ENCODE measurements around the gene LFNG.

LFNG gene

DNA sequence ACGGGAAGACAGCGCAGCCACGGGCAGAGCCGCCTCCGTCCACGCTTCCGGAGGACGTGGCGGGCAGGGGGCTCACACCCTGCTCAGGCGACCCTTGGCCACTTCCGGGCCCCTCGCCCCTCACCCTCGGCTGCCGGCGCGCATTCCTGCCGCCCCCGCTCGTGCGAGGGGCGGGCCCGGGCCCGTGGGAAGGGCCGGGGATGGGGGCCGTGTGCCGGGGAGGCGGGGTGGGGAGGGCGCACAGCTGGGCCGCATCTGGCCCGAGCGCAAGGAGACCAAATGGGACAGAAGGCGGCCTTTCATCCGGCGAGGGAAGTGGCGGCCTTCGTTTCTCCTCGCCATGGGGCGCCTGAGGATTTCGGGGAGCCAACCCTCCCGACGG, 846 bp upstream of the LFNG start:
- DNase-seq: peak in 2 of 3 donors; percentile 24 to 28

DNA sequence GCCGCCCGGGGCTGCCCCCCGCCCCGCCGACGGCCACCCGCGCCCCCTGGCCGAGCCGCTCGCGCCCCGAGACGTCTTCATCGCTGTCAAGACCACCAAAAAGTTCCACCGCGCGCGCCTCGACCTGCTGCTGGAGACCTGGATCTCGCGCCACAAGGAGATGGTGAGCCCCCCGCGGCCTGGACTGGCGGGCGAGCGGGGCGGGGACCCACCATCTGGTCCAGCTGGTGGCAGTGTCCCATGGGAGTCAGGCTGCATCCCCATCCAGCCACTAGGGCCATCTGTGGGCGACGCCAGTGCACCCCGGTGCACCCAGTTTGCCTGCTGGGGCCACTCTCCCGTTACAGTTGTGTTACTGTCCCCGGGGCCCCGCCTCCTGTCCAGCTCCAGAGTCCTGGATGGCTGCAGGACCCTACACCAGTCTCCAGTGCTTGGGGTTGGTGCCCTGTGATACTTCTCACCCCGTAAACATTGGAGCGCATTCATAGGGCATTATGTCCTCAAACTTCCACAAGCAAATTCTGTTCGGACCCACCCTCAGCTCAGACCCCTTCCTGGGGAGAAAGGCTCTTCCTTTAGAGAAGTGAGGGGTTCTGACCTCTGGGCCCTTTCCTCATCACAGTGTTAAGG, 672 bp downstream of the LFNG start:
- peak; percentile 55 to 77 (median 58) for DNase-seq

DNA sequence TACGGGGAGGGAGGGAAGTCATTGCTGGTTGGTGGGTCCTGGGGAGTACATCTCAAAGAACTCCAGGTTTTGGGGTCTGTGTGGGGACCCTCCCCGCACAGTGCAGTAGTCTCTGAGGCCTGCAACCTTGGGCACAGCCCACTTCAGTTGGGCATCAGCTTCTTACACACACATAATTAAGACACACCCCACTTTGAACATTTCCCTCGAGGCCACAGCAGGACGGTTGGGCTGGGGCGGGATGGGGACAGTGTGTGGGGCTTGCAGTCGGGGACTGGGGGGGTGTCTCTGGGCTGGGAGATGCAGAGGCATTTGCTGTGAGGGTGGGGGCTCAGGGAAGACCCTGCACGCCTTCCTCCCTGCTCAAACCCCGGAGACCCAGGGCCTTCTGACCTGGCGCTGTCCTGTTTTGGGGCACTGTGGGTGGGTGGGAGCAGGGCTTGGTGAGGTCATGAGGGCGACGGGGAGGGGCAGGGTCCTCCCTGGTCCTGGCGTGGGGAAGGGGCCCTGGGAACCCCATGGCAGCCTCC, 1.3 kb downstream of the LFNG start:
- DNase-seq: peak in 2 of 3 donors; percentile 17 to 39

DNA sequence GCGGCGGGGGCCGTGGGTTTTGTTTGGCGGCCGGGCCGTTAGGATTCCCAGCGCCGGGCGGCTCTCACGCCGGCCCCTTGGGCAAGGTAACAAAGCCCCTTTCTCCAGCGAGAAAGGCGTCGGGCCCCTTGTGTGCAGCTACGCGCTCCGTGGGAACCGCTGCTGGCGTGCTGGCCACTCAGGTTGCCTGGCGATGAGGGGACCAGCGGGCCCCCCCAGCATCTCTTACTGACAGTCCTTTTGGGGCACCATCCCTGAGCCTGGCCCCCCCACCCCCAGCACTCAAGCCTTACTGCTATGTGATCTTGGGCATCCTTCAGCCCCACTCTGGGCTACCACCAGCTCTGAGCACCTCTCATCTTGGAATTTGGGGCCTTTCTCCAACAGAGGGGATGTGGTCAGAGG, 1.8 kb downstream of the LFNG start:
- no peak for DNase-seq

DNA sequence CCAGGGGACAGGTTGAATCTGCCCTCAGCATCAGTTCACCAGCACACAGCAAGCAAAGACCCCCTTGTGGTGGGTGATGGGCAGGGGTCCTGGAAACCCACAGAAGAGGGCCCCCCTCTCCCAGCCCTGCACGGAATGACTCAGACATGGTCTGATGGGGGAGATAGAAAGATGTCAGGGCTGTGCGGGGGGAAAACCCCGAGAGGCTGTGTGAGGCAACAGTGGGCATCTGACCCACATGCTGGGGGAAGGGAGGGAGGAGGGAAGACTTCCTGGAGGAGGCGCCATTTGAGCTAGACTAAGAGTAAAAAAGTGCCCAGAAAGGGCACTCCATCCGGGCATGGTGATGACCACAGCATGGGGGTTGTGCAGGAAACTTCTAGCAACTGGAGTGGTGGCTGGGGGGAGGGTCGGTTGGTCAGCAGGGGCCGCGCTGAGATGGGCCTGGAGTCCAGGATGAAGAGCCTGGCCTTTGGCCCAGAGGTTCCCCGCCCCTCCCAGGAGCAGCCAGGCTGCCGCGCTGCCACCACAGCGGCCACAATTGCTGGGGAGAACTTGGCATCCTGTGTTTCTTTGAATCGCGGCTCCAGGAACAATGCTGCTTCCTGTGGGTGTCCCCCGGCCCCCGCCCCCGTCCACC, 2.5 kb downstream of the LFNG start:
- DNase-seq: peak; percentile 88 to 93 (median 91)

DNA sequence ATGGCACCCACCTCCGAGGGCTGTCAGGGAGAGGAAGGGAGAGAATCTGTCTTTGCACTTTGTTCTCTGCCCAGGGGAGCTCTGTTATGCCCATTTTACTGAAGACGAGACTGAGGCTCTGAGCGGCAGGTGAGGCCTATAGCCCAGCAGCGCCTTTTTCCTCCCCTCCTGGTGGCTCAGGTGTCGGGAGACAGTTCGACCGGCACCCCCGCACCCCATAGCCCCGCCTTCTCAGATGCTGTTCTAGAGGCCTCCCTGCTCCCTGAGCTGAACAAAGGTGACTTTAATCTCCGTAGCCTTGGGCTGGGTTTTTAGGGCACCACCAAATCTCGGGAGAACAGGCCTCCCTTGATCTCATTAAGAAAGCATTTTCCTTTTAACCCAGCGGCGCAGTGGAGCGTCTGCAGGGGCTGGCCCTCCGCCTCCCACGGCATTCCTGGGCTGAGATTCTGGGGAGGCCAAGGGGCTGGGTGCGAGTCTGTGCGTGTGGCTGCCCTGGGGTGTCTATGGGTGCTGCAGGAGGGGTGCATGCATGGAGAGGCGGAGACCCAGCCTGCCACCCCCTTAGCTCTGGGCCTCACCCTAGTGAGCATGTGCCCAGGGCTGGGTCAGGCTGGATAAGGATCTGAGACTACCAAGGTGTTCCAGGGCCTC, 3.3 kb downstream of the LFNG start:
- DNase-seq: peak in 2 of 3 donors; percentile 22 to 23

DNA sequence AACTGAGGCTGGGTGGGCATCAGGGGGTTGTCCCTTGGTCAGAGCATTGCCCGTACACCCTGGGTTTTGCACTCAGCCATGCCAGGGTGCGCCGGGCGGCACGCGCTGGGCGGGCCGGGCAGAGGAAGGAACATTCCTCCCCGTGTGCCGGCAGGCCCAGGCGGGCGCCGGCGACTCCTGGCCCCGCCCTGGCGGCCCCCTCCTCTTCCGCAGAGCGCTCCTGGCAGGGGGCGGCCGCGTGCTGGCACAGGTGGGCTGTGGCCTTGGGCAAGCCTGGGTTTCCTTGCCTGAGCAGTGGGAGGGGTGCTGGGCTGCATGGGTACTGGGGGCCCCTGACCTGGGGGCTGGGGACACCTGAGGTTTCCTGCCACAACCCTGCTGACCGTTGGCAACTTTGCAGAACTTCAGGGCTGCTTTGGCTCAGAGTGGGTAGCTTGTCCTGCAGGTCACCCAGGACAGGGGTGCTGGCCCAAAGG, 3.9 kb downstream of the LFNG start:
- DNase-seq: peak in 2 of 3 donors; percentile 20 to 39

DNA sequence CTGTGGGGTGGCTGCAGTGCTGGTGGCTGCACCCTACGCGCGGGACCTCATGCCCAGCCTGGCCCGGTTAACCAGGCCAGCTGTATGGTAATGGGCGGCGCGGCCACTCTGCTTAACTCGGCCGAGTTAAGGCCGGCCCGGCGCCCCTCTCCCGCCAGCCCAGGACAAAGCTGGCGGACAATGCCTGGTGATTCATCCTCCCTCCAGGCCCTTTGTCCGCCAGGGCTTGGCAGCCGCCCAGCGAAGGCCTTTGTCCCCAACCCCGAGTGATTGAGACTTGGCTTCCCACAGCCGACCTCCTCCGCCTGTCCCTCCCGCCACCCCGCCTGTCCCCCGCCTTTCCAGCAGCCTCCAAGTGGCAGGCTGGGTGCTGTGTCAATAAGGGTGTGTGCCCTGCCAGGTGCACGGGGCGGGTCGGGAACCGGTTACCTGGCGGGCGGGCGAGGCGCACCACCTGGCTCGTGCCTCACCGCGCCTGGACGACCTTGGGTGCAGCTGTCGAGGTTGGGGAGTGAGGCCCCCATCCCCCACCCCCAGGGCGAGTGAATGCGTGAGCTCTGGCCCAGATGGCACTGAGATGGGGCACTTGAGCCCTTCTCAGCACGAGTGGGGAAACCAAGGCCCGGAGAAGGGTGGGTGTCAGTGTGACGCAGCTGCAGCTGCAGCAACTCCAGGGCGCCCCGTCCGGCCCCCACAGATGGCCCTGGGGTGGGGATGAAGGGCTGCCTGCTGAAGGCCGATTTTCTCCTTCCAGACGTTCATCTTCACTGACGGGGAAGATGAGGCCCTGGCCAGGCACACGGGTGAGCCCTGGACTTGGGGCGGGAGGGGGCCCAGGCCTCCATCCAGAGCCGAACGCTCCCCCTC, 4.6 kb downstream of the LFNG start:
- peak; percentile 76 to 87 (median 77) for DNase-seq

DNA sequence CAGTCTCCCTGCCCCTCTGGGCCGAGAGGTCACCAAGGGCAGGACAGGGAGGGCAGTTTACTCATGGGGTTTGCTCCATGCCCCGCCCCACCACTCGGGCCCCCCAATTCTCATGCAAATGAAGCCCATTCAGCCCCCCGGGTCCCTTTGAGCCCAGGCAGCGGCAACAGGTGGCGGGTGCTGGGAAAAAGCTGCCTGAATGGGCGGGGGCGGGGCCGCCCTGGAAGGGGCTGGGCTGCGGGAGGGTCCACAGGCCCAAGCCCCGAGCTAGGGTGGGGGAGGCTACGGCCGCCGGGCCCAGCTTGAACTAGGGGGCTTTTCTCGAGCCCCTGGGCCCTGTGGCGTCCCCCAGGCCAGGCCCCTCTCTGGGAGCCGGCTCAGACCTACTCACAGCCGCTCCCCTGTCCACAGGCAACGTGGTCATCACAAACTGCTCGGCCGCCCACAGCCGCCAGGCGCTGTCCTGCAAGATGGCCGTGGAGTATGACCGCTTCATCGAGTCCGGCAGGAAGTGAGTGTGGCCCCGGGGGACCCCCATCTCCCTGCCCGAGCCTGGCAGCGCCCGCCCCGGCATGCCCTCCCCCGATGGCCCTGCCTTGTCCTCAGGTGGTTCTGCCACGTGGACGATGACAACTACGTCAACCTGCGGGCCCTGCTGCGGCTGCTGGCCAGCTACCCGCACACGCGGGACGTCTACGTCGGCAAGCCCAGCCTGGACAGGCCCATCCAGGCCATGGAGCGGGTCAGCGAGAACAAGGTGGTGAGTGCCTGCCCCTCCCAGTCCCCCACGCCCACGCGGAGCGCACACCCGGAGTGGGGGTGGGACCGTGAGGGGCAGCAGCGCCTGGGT, 5.5 kb downstream of the LFNG start:
- no peak for DNase-seq

DNA sequence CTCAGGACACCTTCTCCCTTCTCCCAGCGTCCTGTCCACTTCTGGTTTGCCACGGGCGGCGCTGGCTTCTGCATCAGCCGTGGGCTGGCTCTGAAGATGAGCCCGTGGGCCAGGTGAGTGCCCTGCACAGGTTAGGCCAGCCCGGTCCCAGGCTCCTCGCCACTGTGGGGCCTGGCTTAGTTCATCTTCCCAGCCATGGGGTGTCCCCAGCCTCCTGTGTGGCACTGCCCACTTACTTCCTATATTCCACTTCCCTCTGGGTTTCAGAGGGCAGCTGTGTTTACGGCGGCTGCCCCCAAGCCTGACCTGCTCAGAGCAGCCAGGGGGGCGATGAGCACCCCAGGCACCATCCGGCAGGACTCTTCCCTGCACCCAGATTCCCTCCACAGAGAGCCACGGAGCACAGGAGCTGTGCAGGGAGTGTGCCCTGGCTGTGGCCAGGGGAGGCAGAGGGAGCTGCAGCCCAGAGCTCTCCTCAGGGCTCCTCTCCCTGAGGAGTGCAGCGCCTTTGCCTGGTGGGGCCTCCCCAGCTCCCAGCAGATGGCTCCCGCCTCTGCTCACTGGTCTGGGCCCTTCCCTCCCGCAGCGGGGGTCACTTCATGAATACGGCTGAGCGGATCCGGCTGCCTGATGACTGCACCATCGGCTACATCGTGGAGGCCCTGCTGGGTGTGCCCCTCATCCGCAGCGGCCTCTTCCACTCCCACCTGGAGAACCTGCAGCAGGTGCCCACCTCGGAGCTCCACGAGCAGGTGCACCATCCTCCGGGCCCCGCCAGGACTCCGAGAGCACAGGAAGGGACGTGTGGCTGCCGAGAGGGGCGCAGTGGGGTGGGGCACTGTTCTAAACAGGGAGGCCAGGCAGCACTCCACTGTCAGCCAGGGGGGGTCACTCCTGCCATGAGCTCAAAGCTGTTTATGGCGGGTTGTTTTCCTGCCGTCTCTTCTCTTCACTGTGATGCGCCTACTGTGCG, 6.4 kb downstream of the LFNG start:
- peak; percentile 69 to 80 (median 74) for DNase-seq

DNA sequence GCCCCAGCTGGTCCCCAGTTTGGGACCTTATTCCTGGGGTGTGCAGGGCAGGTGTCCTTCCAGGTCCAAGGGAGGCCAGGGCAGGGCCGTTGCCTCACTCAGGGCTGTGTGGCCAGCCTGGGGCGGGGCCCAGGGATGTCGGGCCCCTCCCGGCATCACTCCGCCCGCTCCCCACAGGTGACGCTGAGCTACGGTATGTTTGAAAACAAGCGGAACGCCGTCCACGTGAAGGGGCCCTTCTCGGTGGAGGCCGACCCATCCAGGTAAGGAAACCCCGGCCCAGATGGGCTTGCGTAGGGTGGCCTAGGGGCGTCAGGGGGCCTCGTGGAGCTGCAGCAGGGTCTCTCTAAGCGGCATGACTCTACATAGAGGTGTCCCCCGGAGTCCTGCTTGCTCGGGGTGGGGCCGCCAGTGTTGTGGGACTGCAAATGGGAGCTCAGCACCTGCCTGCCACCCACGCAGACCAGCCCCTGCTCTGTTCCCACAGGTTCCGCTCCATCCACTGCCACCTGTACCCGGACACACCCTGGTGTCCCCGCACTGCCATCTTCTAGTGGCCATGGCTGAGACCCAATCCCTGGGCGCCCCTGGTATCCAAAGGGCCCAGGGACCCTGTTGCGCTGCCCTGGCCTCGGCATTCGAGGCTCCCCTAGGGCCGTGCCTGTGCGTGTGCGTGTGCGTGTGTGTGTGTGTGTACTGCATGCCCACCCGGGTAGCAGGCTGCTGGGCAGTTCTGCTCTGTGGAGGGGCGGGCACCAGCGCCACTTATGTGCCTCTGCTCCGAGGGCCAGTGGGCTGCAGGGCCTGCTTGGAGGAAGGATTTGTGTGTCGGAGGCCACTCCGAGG, 7.3 kb downstream of the LFNG start:
- no peak for DNase-seq

DNA sequence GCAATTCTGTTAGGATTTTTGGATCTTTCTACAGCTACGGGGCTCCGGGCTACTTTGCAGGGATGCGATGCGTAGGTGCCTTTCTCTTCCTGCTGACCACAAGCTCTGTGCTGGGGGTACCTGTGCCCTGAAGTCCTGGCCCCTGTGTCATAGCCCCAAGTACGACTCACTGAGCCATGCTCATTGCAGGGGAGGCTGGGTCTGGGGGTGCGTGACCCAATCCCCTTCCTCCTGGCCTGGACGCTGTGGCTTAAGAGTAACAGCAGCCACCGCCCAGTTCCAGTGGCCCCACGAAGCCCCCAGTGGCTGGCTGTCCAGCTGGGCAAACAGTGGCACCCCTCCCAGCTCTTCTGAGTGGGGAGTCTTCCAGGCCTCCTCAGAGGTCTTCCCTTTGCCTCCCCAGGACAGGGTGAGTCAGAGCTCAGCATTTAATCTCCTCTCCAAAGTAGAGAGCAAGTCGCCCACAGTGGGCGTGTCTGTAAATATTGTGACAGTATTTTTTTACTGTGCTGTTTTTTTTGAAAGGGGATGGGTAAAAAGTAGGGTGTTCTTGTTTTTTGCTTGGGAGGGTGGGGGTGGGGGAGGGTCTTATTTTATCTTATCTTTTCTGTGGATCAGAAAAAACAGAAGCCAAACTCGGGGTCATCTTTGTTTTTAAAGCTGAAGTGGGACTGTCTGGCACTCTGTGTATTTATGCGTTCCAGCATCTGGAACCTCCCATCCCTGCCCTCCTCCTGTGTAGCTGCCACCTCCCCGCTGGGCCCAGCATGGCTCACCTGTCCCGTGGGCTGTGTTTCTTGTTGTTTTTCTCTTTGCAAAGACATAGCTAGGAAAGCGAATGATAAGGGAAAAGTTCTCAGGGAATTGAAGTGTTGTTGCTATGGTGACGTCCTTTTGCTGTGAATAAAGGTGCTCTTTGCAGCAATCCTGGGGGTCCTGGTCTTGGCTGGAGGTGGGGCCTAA, 8.2 kb downstream of the LFNG start:
- peak; percentile 85 to 92 (median 87) for DNase-seq

DNA sequence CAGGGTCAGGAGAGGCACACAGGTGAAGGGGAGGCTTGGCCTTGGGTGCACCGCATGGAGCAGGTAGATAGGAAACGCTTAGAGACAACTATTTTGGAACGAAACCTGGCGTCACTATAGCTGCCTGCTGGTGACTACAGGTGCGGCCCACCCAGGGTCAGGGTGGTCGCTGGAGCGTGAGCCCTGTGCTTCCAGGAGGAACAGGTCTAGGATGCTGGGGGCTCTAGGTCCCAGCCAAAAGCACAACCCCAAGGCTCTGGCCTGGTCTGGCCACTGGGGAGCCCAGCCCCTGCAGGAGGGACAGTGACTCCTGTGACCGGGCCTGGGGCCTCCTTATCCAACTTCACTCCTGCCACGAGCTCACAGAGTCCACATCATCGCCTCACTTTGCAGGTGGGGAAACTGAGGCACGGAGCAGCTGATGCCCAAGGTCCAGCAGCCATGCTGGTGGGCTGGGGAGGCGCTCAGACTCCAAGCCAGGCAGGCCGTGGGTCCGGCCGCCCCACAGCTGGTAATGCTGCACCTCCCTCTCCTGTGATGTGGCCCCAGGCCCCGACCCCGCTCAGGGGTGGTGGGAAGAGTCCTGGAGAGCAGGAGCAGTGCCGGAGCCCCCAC, 9.0 kb downstream of the LFNG start:
- DNase-seq: no peak

DNA sequence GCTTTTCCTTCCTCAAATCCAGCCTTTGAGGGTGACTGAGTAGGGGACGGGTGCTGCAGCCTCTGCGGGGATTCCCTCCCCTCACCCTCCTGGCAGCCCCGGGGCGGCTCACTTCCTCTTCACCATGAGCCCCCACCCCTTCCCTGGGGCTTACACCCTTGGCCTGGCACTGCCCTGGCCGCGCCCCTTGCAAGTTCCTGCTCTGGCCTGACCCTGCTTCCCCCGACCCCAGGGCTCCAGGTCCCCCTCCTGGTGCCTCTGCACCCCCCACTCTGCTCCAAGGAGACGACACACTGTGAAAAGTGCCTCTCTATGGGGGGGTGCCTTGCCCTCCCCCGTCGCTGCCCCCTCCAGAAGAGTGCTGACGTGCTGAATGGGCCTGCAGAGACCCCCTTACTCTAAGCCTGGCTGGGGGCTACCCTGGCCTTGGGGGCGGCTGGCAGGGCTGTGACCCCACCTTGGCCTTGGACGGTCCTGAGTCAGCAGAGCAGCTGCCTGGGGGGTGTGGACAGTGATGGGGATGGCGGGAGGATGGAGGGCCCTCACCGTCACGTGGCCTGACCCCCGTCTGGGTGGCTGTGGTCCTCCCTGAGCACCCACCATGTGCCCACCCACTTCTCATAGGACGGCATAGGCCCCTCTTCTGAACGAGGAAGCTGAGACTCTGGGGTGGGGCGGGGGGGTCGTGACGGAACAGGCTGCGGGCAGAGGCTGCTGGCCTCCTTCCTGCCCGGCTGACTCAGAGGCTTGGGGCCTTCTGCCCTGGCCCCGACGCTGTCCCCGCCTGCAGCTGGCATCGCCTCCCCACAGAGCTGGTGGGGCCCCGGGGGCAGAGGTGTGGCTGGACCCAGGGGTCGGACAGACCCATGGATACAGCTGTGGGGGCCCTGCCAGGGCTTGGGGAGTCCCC, 9.8 kb downstream of the LFNG start:
- peak; percentile 94 to 97 (median 97) for DNase-seq

DNA sequence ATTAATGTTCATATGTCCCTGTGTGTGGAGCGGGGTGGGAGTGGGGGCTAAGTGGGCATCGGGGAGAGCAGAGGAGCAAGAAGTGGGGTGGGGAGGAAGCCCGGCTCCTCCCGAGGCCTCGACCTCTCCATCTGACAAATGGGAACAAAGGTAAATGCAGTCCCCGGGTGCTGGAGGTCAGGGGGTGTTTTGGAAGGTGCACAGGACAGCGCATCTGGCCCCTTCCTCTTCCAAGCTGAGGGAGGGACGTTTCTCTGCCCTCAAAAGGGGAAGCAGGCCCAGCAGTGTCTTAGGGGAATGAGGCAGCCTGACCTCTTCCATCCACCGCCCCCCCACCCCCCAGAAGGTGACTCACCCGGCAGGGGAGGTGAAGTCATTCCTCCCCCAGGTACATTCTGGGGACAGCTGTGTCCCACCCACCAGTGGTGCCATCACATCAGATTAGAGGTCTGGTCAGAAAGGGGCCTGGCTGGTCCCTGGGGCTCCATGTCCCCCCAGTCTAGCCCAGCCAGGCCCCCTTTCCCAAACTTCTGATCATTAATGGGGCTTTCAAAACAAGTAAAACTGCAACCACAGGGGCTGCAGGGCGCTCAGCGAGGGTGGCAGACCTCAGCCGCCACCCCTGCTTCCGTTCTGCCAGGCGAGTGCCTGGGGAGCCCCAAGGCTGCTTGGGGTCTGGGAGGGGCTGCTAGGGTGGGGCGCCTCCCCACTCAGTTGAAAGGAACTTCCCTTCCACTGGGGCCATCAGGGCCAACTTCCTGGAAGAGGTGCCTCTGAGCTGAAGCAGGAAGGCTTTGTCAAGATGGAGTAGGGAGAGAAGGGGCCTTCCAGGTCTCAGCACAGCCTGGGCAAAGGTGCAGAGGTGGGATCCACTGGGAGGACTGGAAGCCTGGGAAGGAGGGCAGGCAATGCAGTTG, 10.8 kb downstream of the LFNG start:
- peak; percentile 93 to 94 (median 93) for DNase-seq

Measured in suppressor macrophage treated with lipopolysaccharide for 1 hour (primary cell).